Esophagus squamous epithelium (tissue), 5 donors: ENCODE results near the gene ADI1. TPM values are rescaled to one million over a fixed set of nuclear protein-coding genes. Genes with fewer than 3 reads are reported as not detected.

Experiments
- DNase-seq: peaks from one replicate; lab custom pipeline; 2025; lab: John Stamatoyannopoulos, UW
- H3K27ac ChIP-seq, 4 donors: fragments of 200-600 bp; sonication (generic); one replicate each; pipeline ENCODE4 v1.5.1; 2016 to 2019; ENCODE audit warnings: mild to moderate bottlenecking in 1 of 4
- H3K27me3 ChIP-seq, 4 donors: fragments of 200-600 bp; sonication (generic); 1 replicate in 3 of 4; 2 replicates in 1 of 4; pipeline versions ENCODE4 v1.5.1 to v1.6.0; 2017 to 2021; ENCODE audit warnings: antibody characterized with exemption in 1 of 4
- H3K36me3 ChIP-seq, 3 donors: fragments of 200-600 bp; sonication (generic); one replicate each; pipeline ENCODE4 v1.5.1; 2016 to 2019
- H3K4me1 ChIP-seq, 3 donors: fragments of 200-600 bp; sonication (generic); one replicate each; pipeline ENCODE4 v1.5.1; 2017 to 2019
- H3K4me3 ChIP-seq, 4 donors: fragments of 200-600 bp; sonication (generic); 1 replicate in 3 of 4; 2 replicates in 1 of 4; pipeline ENCODE4 v1.5.1; 2016 to 2019; ENCODE audit warnings: mild to moderate bottlenecking in 2 of 4, moderate library complexity in 1 of 4
- H3K9me3 ChIP-seq, 3 donors: fragments of 200-600 bp; sonication (generic); one replicate each; pipeline ENCODE4 v1.5.1; 2016 to 2019
- POLR2A ChIP-seq, 4 donors: fragments of 450-650 bp; IDR thresholded peaks; one replicate each; pipeline ENCODE4 v1.6.1; 2017; ENCODE audit warnings: antibody characterized with exemption in 4 of 4, mild to moderate bottlenecking in 4 of 4, moderate library complexity in 3 of 4
- WGBS, 2 donors: methylation state at CpG; one replicate each; pipeline ENCODE4 v1.1.5; 2018; 5-methylcytosine and 5-hydroxymethylcytosine counted together
- intact Hi-C: fragments of 100-400 bp; cut with DNase I; formaldehyde crosslinking; loops from one replicate; pipeline ENCODE4 v1.15.0; 2022
- total RNA-seq, 4 donors: library from RNA; depleted of rRNA; stranded (reverse); fragments of >200 nt; gene quantifications; one replicate each; pipeline ENCODE4 v1.1.0, GENCODE V29; 2016
- TF ChIP-seq, protein P1 (sequence below), 6 experiments: fragments of 450-650 bp in 4 of 6; fragments of 200-600 bp in 2 of 6; sonication (generic) in 2 of 6; IDR thresholded peaks; one replicate each; pipeline ENCODE4 v1.5.1; 2016 to 2019; ENCODE audit warnings: antibody characterized with exemption in 6 of 6, mild to moderate bottlenecking in 4 of 6, moderate library complexity in 4 of 6
- donor health status: DM: yes; HTN: yes; CAD: no.

The ADI1 gene
- total RNA-seq, 4 donors from 2014 or later, result 33.3 to 73.6 (median 54.9) TPM

DNA sequence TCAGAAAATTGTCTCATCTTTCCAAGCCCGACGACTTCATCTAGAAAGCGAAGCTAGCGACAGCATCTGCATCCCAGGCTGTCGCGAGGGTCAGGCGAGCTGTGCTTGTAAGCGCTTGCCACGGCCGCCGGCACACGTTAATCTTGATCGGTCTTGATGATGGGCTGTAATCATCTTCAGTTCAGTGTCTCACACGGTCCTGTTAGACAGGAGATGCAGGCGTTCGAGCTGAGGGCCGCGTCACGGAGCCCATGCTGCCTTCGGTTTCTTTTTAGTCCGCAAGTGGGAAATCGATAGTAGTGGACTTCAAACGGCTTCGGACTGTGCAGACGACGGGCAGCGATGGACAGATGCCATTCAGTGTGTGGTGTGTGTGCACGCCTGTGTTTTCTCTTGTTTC is 43.6 kb downstream of the ADI1 start:
- TF ChIP-seq, protein P1, sequence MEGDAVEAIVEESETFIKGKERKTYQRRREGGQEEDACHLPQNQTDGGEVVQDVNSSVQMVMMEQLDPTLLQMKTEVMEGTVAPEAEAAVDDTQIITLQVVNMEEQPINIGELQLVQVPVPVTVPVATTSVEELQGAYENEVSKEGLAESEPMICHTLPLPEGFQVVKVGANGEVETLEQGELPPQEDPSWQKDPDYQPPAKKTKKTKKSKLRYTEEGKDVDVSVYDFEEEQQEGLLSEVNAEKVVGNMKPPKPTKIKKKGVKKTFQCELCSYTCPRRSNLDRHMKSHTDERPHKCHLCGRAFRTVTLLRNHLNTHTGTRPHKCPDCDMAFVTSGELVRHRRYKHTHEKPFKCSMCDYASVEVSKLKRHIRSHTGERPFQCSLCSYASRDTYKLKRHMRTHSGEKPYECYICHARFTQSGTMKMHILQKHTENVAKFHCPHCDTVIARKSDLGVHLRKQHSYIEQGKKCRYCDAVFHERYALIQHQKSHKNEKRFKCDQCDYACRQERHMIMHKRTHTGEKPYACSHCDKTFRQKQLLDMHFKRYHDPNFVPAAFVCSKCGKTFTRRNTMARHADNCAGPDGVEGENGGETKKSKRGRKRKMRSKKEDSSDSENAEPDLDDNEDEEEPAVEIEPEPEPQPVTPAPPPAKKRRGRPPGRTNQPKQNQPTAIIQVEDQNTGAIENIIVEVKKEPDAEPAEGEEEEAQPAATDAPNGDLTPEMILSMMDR (IDR thresholded peaks at IDR 0.05), result no peak
- TF ChIP-seq POLR2A (IDR thresholded peaks at IDR 0.05), result no peak
- WGBS, 2 donors, result 81 to 91% methylated on average over 16 to 28 of the region's 28 CpGs
- H3K4me1 ChIP-seq, result peaks cover 0 to 3% (median 0%) of the 10 kb centered on the region in 3 donors

DNA sequence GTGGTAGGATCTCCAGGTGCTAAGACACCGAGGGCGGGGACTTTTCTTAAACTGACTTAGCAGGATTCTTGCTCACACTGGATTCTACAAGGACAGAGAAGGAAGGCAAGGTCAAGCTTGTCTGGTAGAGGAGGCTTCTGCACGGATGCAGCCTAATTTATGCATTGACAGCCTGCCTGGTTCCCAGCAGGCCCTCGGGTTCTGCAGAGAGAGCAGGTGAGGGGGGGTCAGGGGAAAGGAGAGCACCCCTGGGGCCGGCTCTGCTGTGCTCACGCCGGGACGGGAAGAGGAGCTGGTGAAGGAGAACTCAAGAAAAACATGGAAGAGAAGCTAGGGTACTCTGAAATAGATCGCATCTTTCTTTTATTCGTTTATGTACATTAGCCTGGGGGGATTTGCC is 46.4 kb downstream of the ADI1 start:
- 73 to 79% methylated on average over 10 of the region's 10 CpGs for WGBS, 2 donors
- DNase-seq, result no peak
- H3K36me3 ChIP-seq, result peaks cover 0 to 97% (median 7%) of the 10 kb centered on the region in 3 donors
- no peaks in the 10 kb centered on the region for H3K27me3 ChIP-seq
- intact Hi-C loops, result no loop called here
- H3K4me1 ChIP-seq, result no peaks in the 10 kb centered on the region
- TF ChIP-seq, protein P1 (IDR thresholded peaks at IDR 0.05), result no peak
- no peak for TF ChIP-seq POLR2A (IDR thresholded peaks at IDR 0.05)
- H3K9me3 ChIP-seq, result no peaks in the 10 kb centered on the region
- no peak overlapping the region for H3K27ac ChIP-seq
- H3K4me3 ChIP-seq, result no peak overlapping the region

More for the DNA sequence above, 43.6 kb downstream of the ADI1 start:
- no peaks in the 10 kb centered on the region for H3K27me3 ChIP-seq
- H3K27ac ChIP-seq, result no peak overlapping the region
- no peaks in the 10 kb centered on the region for H3K9me3 ChIP-seq
- intact Hi-C loops, result no loop called here
- DNase-seq, result no peak
- H3K36me3 ChIP-seq, result peaks cover 13 to 91% (median 18%) of the 10 kb centered on the region in 3 donors
- no peak overlapping the region for H3K4me3 ChIP-seq

GRCh38 chr2:3472296-3472695 is 47.0 kb downstream of the ADI1 start:
- intact Hi-C loops, result no loop called here
- no peak for TF ChIP-seq POLR2A (IDR thresholded peaks at IDR 0.05)
- TF ChIP-seq, protein P1 (IDR thresholded peaks at IDR 0.05), result no peak
- no peaks in the 10 kb centered on the region for H3K4me1 ChIP-seq
- no peak for DNase-seq
- peaks cover 4 to 98% (median 7%) of the 10 kb centered on the region in 3 donors for H3K36me3 ChIP-seq
- WGBS, 2 donors, result 88 to 94% methylated on average over 4 to 10 of the region's 10 CpGs
- H3K27me3 ChIP-seq, result no peaks in the 10 kb centered on the region
- no peak overlapping the region for H3K4me3 ChIP-seq
- no peaks in the 10 kb centered on the region for H3K9me3 ChIP-seq
- no peak overlapping the region for H3K27ac ChIP-seq

GRCh38 chr2:3470856-3471737 is 48.2 kb downstream of the ADI1 start:
- no peak overlapping the region for H3K4me3 ChIP-seq
- no peak for DNase-seq
- 80 to 85% methylated on average over 14 to 17 of the region's 17 CpGs for WGBS, 2 donors
- H3K4me1 ChIP-seq, result no peaks in the 10 kb centered on the region
- H3K36me3 ChIP-seq, result peaks cover 7 to 100% (median 11%) of the 10 kb centered on the region in 3 donors
- H3K27me3 ChIP-seq, result no peaks in the 10 kb centered on the region
- no peak for TF ChIP-seq POLR2A (IDR thresholded peaks at IDR 0.05)
- TF ChIP-seq, protein P1 (IDR thresholded peaks at IDR 0.05), result no peak
- intact Hi-C loops, result no loop called here
- peak overlapping the region in 2 of 4 donors; percentile 59 to 61 for H3K27ac ChIP-seq
- no peaks in the 10 kb centered on the region for H3K9me3 ChIP-seq

DNA sequence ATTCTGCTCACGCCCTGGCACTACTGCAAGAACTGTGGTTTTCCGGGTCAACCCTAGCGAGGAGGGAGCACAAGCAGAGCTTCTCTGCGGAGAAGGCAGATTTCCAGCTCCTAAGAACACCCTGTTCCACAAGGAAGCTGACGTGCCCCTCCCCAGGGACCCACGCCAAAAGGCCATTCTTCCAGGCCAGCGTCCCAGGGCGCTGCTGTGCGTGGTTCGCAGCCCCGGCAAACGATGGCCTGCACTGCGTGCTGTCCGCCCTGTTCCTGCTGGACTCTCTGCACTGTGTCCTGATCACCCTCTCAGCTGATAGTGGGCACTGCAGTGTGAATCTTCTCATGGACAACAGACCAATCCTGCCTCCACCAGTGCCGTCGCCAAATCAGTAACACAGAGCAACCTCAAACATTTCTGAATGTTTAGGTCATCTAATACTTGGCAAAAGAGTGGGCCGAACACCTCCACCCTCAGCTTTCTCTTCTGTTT is 49.1 kb downstream of the ADI1 start:
- Histone ChIP-seq H3K4me1 (no peaks in the 10 kb centered on the region), H3K36me3 (peaks cover 11 to 100% (median 13%) of the 10 kb centered on the region in 3 donors), H3K4me3 (no peak overlapping the region), H3K9me3 (no peaks in the 10 kb centered on the region), H3K27ac (peak overlapping the region in 2 of 4 donors; percentile 59 to 61), H3K27me3 (no peaks in the 10 kb centered on the region)
- intact Hi-C loops, result no loop called here
- no peak for DNase-seq
- 85 to 87% methylated on average over 11 to 16 of the region's 17 CpGs for WGBS, 2 donors
- TF ChIP-seq POLR2A (IDR thresholded peaks at IDR 0.05), result no peak
- TF ChIP-seq, protein P1 (IDR thresholded peaks at IDR 0.05), result no peak
